Activated CD4-positive, alpha-beta T cell treated with anti-CD3 and anti-CD28 coated beads, Interleukin-2, amount 50 U/mL, for 1 hour (primary cell): Measurements from ENCODE around the gene LDHB.
"Not testable (repeated sequence)": the region's sequence is repeated elsewhere in the genome, so short reads cannot be mapped to it uniquely, and the experiment has no call there.

Source experiments
- DNase-seq: peaks from one replicate; pipeline ENCODE4 v3.0.0-alpha.2; 2020

Gene LDHB

DNA sequence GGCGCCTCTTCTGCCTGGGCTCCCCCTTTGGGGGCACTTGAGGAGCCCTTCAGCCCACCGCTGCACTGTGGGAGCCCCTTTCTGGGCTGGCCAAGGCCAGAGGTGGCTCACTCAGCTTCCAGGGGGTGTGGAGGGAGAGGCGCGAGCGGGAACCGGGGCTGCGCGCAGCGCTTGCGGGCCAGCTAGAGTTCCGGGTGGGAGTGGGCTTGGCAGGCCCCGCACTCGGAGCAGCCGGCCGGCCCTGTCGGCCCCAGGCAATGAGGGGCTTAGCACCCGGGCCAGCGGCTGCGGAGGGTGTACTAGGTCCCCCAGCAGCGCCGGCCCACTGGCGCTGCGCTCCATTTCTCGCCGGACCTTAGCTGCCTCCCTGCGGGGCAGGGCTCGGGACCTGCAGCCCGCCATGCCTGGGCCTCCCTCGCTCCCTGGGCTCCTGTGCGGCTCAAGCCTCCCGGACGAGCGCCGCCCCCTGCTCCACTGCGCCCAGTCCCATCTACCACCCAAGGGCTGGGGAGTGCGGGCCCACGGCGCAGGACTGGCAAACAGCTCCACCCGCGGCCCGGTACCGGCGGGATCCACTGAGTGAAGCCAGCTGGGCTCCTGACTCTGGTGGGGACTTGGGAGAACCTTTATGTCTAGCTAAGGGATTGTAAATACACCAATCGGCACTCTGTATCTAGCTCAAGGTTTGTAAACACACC is 3.9 kb upstream of the LDHB start:
- not testable (repeated sequence) for DNase-seq

DNA sequence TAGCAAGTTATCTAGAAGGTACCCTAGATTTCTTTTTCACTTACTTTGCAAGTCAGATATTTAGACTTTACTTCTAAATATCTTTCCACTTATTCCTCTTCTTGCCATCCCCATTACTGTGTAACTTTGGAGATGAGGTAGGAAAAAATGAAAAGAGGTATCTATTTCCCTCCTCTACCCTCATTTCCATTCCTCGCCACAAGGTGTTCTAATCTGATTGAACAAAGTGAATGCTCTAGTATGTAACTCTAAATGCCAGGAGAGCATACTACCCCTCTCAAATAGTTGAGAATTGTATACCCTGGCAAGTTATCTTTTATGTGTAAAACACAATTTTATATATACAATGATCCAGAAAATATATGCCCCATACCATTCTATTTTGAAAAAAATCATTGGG is 1.7 kb upstream of the LDHB start:
- no peak for DNase-seq

DNA sequence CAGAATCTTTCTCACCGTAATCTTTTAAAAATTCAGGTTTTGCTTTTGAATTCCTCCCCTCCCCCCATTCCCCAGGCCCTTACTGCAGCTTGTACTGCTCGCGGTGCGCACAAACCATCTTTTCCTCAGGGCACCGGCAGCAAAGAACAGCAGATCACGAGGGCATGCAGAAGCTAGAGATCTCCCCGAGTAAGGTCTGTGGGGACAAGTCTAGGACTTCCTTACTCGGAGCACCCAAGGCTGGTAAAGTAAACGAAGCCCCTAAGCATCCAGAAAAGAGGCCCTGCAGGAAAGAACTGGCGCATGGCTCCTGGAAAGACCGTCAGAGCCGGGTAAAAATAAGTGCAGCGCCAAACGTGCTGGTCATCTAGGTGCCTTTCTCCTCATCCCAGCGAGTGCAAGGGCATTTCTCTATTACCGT is 727 bp downstream of the LDHB start:
- DNase-seq = peak; percentile 35

DNA sequence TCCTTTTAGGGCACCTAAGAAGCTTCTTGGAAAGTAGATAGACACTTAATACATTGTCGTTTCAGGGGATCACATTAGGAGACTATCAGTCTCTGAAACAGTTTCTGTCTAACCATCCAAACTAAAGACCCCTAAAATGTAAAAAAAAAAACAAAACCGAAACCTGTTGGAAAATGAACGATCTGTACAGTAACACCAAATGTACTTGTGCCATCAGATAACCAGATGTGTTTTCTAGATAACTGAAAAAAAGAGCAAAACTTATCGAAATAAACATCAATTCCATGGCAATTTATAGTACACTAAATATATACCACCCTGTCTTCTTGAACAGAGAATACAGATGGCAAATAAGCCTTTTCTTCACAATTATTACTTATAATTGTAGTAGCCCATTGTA is 2.1 kb downstream of the LDHB start:
- DNase-seq = no peak

DNA sequence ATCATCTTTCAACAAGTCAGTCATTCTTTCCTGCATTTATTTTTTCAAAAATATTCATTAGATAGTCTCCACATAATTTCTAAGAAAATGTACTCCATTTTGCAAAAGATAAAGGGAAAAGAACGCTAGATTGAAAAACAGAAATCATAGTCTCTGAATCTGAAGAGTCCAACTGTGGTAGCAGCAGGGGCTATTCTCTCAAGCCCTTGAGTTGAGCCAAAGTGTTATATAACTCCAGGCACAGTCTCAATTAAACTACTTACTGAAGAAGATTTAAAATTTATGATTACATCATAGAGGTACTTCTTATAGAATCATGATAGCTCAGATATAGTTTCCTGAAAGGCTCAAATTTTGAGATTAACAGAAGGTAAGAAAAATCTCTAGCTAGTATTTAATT is 5.8 kb downstream of the LDHB start:
- DNase-seq = no peak

DNA sequence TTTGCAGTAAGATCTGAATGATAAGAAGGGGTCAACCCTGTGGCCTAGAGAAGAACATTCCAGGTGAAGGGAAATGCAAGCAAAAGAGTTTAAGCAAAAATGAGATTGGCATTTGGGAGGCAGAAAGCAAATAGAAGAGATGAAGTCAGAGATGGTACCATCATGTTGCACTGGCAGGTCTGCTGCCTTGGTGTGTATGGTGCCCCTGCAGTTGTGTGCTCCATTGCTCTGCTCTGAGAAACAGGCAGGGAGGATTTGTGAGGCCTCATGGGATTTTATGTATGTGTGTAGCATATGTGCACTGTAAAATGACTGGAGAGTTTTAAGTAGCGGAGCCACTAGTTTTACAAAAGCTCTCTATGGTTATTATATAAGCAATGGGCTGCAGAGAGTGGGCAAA is 6.6 kb downstream of the LDHB start:
- DNase-seq = no peak

DNA sequence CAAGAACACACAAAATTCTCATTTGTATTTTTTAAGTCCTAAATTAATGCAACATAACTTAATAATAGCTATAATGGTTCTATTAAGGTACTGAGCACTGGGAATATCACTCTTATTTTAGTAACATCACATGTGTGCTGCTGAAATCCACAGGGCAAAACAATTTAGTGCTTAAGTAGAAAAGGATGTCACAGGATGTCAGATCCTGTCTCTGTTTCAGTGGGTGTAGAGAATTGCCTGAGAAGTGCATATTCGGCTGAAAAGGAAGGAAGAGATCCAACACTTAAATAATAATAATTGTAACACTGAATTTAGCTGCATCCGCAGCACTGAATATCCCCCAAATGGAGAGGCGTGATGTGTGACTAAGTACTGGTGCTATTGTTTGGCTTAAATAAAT is 8.6 kb downstream of the LDHB start:
- no peak for DNase-seq

DNA sequence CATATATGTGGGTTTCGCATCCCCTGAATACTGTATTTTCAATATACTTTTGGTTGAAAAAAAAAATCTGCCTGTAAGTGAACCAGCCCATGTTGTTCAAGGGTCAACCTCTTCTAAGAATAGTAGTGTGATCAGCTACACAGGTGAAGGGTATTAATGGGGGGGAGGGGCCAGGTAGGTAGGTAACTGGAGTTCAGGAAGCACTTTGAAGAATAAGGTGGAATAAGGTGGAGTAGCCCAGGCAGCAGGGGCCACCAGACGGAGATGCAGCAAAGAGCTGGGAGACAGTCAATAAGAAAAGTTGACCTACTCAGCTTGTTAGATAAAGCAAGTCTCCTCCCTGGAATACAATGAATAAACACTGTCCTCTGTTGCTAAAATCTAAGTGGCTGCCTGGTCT is 9.3 kb downstream of the LDHB start:
- DNase-seq = no peak

DNA sequence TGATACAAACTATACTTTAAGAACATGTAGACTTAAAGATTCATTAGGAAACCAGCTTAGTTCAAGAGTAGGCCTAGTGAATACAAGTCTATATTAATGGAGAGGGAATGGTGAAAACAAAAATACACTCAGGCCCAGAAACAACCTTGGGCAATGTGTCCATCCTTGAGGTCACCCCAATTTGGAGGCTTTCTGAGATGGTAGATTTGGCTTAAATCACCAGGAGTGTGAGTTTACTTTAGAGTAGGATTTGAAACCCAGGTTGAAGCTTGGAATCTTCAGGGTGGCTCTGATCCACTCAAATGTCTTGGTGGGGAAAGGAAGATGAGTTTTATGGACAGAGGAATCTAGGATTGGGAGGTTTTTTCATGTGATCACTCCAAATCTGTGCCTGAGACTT is 10.5 kb downstream of the LDHB start:
- DNase-seq = no peak

DNA sequence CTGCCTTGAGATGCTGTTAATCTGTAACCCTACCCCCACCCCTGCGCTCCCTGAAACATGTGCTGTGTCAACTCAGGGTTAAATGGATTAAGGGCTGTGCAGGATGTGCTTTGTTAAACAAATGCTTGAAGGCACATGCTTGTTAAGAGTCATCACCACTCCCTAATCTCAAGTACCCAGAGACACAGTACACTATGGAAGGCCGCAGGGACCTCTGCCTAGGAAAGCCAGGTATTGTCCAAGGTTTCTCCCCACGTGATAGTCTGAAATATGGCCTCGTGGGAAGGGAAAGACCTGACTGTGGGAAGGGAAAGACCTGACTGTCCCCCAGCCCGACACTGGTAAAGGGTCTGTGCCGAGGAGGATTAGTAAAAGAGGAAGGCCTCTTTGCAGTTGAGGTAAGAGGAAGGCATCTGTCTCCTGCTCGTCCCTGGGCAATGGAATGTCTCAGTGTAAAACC is 12.6 kb downstream of the LDHB start:
- DNase-seq = not testable (repeated sequence)

DNA sequence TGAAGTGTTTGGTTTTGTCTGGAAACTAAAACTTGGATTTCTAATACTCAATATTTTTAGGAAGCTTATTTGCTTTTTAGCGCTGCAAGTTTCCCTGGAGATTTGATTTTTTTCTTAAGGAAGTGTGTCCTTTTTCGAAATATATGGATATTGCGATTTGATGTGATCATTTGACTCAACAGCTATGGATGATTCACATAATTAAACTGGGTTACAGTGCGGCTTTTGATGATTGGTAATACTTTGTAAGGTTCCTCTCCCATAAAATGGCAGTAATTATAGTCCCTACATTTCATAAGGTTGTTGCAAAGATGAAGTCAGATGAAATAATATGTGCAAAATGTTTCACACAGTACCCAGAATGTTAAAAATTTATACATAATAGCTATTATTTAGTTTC is 13.1 kb downstream of the LDHB start:
- DNase-seq = no peak

DNA sequence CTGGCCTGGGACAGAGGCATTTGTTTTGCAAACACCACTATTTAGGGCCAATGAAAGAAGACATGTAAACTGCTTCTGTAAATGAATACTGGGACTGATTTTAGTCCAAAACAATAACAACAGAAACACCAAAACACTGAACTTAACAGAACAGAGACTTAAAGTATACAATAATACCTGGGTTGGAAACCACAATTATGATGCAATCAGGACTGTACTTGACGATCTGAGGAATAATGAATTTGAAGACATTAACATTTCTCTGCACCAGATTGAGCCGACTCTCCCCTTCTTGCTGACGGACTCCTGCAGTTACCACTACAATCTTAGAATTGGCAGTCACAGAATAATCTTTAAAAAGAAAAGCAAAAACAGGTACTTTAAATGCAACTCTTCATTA is 13.9 kb downstream of the LDHB start:
- DNase-seq = no peak

DNA sequence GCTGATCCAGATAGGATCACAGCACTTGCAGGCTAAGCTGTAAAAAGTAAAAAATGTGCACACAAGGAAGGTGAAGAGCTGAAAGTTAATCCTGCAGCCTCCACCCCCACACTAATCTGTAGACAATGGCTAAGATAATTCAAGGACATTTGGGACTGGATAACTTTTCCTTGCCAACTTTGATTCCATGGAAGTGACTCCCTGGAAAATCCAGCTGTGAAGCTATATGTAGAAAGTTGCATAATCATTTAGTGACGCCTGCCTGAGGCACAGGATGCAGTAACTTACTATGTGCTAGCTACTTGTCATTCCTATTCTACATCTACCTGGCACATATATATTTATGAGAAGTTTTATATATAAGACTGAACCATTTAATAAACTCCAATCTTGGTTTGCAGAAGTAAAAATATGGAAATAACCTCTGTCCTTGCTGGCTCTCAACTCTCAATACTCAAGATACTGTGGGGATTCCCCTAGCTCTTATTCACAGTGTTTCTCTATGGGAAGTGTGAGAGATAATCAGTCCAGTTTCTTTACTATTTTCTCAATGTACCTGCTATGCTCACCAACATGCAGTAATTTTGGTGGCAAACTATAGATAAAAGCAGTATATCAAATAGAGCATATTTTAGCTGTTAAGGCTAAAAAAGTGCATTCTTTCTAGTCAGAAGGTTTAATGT is 14.8 kb downstream of the LDHB start:
- no peak for DNase-seq

DNA sequence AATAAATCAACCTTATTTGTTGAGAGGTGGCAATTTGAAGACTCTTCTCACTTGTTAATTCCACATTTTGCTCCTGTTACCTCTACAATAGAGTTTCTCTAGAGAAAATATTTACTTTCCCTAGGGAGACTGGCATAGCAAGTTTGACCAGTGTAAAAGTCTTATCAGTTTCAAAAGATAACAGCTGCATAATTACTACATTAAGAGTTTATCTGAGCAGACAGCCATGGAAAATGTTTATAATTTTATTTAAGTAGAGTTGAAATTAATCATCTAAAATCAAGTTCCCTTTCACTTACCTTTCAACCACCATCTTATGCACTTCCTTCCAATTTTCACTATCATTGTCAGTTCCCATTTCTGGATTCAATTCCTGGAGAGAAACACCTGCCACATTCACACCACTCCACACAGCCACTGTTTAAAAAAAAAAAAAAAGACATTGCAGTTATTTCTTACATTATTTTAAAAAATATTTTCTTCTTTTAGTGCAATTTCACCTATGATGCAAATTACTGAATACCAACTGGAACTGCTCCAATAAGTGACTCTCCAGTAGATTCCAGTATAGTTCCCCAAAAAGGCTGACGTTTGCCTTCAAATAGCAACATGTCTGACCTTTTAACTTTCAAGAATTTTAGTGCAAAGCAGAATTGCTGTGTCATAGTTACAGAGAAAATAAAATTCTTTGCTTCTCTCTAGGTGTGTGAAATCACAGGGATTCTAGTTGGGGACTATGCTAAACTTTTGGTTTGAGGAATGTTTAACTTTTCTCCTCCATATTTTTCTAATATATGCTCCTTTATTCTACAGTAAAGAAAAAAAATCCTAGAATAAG is 19.4 kb downstream of the LDHB start:
- DNase-seq = no peak

DNA sequence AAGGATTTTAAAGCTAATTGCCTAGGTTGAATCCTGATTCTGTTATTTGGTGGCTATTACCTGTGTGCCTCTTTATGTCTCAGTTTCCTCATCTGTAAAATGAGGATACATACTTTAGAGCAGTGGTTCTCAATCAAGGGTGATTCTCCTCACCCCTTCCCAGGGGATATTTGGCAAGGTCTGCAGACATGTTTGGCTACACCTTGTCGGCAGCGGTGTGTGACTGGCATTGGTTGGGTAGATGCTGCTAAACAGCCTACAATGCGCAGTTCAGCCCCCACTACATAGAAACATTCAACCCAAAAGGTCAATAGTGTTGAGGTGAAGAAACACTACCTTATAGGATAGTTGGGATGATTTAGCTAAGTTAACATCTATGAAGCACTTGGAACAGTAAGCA is 23.4 kb downstream of the LDHB start:
- DNase-seq = no peak

DNA sequence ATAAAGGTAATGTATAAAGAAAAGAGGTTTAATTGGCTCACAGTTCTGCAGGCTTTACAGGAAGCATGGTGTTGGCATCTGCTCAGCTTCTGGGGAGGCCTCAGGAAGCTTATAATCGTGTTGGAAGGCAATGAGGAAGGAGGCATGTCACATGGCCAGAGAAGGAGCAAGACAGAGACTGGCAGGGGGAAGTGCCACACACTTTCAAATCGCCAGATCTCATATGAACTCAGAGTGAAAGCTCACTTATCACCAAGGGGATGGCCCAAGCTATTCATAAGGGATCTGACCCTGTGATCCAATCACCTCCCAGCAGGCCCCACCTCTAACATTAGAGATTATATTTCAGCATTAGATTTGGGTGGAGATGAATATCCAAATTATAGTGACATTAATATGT is 26.3 kb downstream of the LDHB start:
- no peak for DNase-seq

DNA sequence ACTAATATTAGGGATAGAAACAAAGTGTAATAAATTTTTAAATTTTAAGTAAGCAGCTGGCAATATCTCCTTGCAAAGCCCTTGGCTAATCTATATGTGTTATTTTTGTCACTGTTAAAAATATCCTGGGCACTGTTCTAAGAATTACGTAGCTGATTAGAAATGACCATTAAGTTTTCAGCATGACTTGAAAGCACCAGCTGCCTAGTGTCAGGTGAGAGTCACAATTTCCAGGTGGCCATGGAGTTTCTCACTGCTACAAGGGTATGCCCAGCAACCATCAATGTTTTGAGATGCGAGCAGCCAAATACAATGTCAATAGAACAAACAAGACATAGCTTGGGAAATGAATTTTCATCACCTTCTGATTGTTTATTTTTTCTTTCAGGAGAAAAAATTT is 29.7 kb downstream of the LDHB start:
- DNase-seq = no peak

DNA sequence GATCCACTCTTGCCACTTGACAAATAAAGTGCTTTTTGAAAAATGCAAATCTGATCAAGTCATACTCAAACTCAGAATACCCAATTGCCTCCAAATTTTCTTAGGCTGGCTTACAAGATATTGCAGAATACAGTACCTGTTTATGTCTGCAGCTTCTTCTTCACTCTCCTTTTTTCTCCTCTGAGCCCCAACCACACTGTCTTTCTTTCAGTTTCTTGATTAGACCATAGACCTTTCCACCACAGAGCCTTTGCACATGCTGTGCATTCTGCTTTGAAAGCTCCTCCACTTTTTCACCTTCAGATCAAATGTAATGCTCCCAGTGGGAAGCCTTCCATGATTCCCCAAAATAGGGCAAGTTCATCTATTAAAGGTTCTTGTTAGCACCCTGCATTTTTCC is 39.1 kb downstream of the LDHB start:
- no peak for DNase-seq

DNA sequence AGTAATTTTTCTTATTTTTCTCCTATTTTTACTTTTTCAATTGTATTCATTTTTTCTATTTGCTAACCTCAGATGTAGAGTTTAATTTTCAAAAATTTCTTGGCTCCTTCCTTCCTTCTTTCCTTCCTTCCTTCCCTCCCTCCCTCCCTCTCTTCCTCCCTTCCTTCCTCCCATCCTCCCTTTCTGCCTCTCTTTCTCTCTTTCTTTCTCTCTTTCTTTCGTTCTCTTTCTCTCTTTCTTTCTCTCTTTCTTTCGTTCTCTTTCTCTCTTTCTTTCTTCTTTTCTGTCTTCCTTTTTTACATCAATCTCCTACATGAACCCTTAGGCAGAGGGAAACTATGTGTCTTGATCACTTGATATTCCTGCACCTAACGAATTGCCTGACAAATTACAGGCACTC is 40.6 kb downstream of the LDHB start:
- DNase-seq = no peak

DNA sequence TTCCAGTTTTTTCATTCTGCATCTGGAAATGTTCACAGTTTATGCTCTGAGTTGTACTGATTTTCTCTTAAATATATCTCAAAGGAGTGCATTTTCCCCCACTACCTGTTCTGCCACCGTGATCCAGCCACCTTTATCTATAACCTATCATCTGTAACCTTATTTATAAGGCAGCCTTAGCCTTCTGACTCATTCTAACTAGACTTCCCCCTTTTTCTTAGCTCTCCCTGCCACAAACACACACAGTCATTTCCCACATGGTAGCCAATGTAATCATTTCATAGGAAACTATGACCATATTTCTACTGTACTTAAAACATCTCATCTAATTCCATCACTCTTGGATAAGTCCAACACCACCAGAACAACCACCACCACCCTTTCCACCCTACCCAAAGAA is 42.2 kb downstream of the LDHB start:
- peak; percentile 7 for DNase-seq

DNA sequence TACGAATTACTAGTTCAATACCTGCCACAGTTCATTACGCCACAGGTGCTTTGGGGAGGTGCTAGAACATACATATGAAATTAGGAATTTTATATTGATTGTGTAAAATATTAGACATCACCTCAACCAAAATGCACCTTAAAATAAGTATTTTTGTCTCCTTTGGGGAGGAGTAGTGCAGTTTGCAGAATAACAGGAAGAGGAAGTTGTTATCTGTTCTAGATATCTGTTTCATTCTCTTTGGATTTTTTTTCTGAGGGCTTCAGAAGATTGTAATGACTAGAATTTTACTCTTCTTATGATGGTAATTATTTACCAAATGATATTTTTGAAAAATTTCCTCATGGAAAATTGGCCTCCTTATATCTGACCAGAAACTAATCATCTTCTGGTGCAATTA is 43.1 kb downstream of the LDHB start:
- DNase-seq = no peak

DNA sequence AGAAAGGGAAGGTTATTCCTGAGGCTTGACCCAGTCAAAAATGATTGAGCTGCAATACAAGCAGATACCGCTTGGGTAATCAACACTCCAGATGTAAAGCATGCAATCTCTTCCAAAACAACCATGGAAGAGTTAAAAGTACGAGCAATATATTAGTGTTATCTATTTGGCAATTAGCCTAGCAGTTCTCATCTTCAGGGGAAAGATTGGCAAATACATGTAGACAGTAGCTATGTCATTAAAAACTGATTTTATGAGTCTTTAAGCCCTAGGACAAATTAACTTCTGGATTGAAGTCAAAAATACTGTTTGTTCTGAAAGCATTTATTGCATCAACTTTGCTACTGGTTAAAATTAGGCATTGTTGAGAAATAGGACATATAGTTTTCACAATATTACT is 43.7 kb downstream of the LDHB start:
- no peak for DNase-seq

DNA sequence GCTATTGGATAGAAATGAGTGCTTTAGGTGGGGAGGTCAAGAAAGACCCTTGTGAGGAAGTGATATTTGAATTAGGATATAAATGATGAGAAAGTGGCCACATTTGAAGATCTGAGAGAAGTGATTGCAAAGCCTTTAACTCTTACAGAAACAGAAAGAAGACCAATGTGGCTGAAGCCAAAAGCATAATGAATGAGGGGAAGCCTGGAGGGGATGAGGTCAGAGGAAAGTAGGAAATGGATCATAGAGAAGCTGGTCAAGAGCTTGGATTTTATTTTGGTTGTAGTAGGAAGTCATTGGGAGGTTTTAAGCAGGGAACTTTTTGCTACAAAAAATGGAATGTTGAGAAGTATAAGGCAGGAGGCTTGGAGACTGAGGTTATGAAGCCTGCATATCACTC is 49.4 kb downstream of the LDHB start:
- DNase-seq = no peak

DNA sequence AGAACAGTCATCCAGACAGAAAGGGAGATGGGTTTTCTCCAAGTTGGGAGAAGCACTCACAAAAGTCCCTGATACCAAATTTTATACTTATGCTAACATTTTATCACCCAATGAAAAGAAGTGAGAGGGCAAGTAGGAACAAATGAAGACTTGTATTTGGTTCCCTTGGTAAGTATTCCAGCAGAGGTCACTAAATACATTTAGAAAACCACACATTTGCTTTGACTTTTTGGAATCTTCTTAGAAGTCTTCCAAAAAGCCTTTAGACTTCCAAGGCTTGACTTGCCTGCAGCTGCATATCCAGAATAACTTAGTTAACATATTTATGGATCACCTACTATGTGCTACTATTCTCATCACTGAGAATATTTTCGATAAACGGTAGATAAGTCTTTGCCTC is 49.9 kb downstream of the LDHB start:
- no peak for DNase-seq
